HuH-7.5 (cell line): Measurements from ENCODE around the gene PLAAT1.

Source experiments
- DNase-seq: peaks from one replicate; pipeline ENCODE4 v3.0.0; 2011; ENCODE audit warnings: low spot score

Gene PLAAT1

GRCh38 chr3:193240850-193241706, at the start of gene PLAAT1:
PLAAT1 (plus strand) TSS chr3:193241222; CDS start chr3:193255651, 14,429 bp downstream.
- no peak for DNase-seq

GRCh38 chr3:193194371-193194770, 46.7 kb upstream of the PLAAT1 start:
- DNase-seq: no peak

- DNase-seq: no peak
Measured at GRCh38 chr3:193196746-193197145, 44.3 kb upstream of the PLAAT1 start.

- no peak for DNase-seq
Measured at GRCh38 chr3:193207290-193208273, 33.4 kb upstream of the PLAAT1 start.

- no peak for DNase-seq
Measured at GRCh38 chr3:193210618-193211017, 30.4 kb upstream of the PLAAT1 start.

- DNase-seq: no peak
Measured at GRCh38 chr3:193211173-193211572, 29.8 kb upstream of the PLAAT1 start.

GRCh38 chr3:193211984-193212383, 29.0 kb upstream of the PLAAT1 start:
- DNase-seq: no peak

- no peak for DNase-seq
Measured at GRCh38 chr3:193212844-193213243, 28.2 kb upstream of the PLAAT1 start.

GRCh38 chr3:193214445-193214844, 26.6 kb upstream of the PLAAT1 start:
- DNase-seq: no peak

- DNase-seq: no peak
Measured at GRCh38 chr3:193225302-193226125, 15.5 kb upstream of the PLAAT1 start.

GRCh38 chr3:193228206-193228605, 12.8 kb upstream of the PLAAT1 start:
- DNase-seq: no peak

- no peak for DNase-seq
Measured at GRCh38 chr3:193229851-193230420, 11.1 kb upstream of the PLAAT1 start.

GRCh38 chr3:193230610-193231009, 10.4 kb upstream of the PLAAT1 start:
- no peak for DNase-seq

- no peak for DNase-seq
Measured at GRCh38 chr3:193231201-193231600, 9.8 kb upstream of the PLAAT1 start.

- no peak for DNase-seq
Measured at GRCh38 chr3:193236599-193236998, 4.4 kb upstream of the PLAAT1 start.

- DNase-seq: no peak
Measured at GRCh38 chr3:193237030-193237429, 4.0 kb upstream of the PLAAT1 start.

GRCh38 chr3:193240436-193240849, 579 bp upstream of the PLAAT1 start:
- no peak for DNase-seq

- no peak for DNase-seq
Measured at GRCh38 chr3:193241716-193242115, 694 bp downstream of the PLAAT1 start.

GRCh38 chr3:193243571-193243970, 2.5 kb downstream of the PLAAT1 start:
- DNase-seq: no peak

GRCh38 chr3:193248848-193249468, 7.9 kb downstream of the PLAAT1 start:
- no peak for DNase-seq

GRCh38 chr3:193250492-193250891, 9.5 kb downstream of the PLAAT1 start:
- no peak for DNase-seq
